ENCODE data around the gene CLIC4. TPM values are rescaled to one million over a fixed set of nuclear protein-coding genes. Genes with fewer than 3 reads are reported as not detected.
"Not testable (repeated sequence)": the region's sequence is repeated elsewhere in the genome, so short reads cannot be mapped to it uniquely, and the experiment has no call there.

CLIC4 gene
- total and polyA plus RNA-seq, 5 donors = 110 to 248 (median 229) TPM

- no peak for ATAC-seq
- Histone ChIP-seq H3K27me3 (ENCODE audit: control insufficient read depth, insufficient read depth) (no peaks in the 10 kb centered on the region), H3K4me1 (ENCODE audit: control insufficient read depth, insufficient read depth, low read length) (peaks cover 7% of the 10 kb centered on the region), H3K9me3 (ENCODE audit: control insufficient read depth, low read length) (no peaks in the 10 kb centered on the region), H3K4me3 (ENCODE audit: low read length) (no peak overlapping the region), H3K27ac (ENCODE audit: low read length) (no peak overlapping the region)
- WGBS = 81% methylated on average over 8 of the region's 8 CpGs
- DNase-seq = peak; percentile 40 to 70 (median 41)
- intact Hi-C loops (cut with DNase I) = no loop called here
These were observed 27.2 kb upstream of the CLIC4 start for GRCh38 chr1:24717887-24718650.

GRCh38 chr1:24720152-24720551 lies 25.1 kb upstream of the CLIC4 start:
- DNase-seq = peak; percentile 95 to 96 (median 95)
- Histone ChIP-seq H3K9me3 (ENCODE audit: control insufficient read depth, low read length) (no peaks in the 10 kb centered on the region), H3K4me3 (ENCODE audit: low read length) (no peak overlapping the region), H3K4me1 (ENCODE audit: control insufficient read depth, insufficient read depth, low read length) (peaks cover 8% of the 10 kb centered on the region), H3K27me3 (ENCODE audit: control insufficient read depth, insufficient read depth) (no peaks in the 10 kb centered on the region), H3K27ac (ENCODE audit: low read length) (peak overlapping the region; percentile 73)
- ATAC-seq = peak; percentile 95
- intact Hi-C loops (cut with DNase I) = no loop called here
- 36% methylated on average over 12 of the region's 12 CpGs for WGBS

GRCh38 chr1:24721533-24721932 lies 23.7 kb upstream of the CLIC4 start:
- no peak for ATAC-seq
- intact Hi-C loops (cut with DNase I) = no loop called here
- H3K27me3 ChIP-seq (ENCODE audit: control insufficient read depth, insufficient read depth) = no peaks in the 10 kb centered on the region
- no peaks in the 10 kb centered on the region for H3K9me3 ChIP-seq (ENCODE audit: control insufficient read depth, low read length)
- H3K4me3 ChIP-seq (ENCODE audit: low read length) = no peak overlapping the region
- no peak overlapping the region for H3K27ac ChIP-seq (ENCODE audit: low read length)
- peaks cover 10% of the 10 kb centered on the region for H3K4me1 ChIP-seq (ENCODE audit: control insufficient read depth, insufficient read depth, low read length)
- DNase-seq = peak in 2 of 3 donors; percentile 43 to 46
- WGBS = 93% methylated on average over 31 of the region's 31 CpGs

GRCh38 chr1:24722073-24723035 lies 22.9 kb upstream of the CLIC4 start:
- DNase-seq; H3K9me3 ChIP-seq (ENCODE audit: control insufficient read depth, low read length); intact Hi-C loops (cut with DNase I); ATAC-seq; H3K4me3 ChIP-seq (ENCODE audit: low read length); H3K27me3 ChIP-seq (ENCODE audit: control insufficient read depth, insufficient read depth); H3K27ac ChIP-seq (ENCODE audit: low read length): not testable (repeated sequence)
- H3K4me1 ChIP-seq (ENCODE audit: control insufficient read depth, insufficient read depth, low read length) = peaks cover 10% of the 10 kb centered on the region
- WGBS = 84% methylated on average over 21 of the region's 21 CpGs

GRCh38 chr1:24724345-24725208 lies 20.7 kb upstream of the CLIC4 start:
- intact Hi-C loops (cut with DNase I) = no loop called here
- Histone ChIP-seq H3K4me3 (ENCODE audit: low read length) (no peak overlapping the region), H3K4me1 (ENCODE audit: control insufficient read depth, insufficient read depth, low read length) (peaks cover 8% of the 10 kb centered on the region), H3K9me3 (ENCODE audit: control insufficient read depth, low read length) (no peaks in the 10 kb centered on the region), H3K27me3 (ENCODE audit: control insufficient read depth, insufficient read depth) (no peaks in the 10 kb centered on the region), H3K27ac (ENCODE audit: low read length) (peak overlapping the region; percentile 50)
- peak; percentile 53 to 70 (median 68) for DNase-seq
- WGBS = 63% methylated on average over 13 of the region's 13 CpGs
- ATAC-seq = peak; percentile 55 to 78

GRCh38 chr1:24725209-24725651 lies 20.0 kb upstream of the CLIC4 start:
- Histone ChIP-seq H3K4me3 (ENCODE audit: low read length) (no peak overlapping the region), H3K27ac (ENCODE audit: low read length) (peak overlapping the region; percentile 50), H3K4me1 (ENCODE audit: control insufficient read depth, insufficient read depth, low read length) (peaks cover 6% of the 10 kb centered on the region), H3K9me3 (ENCODE audit: control insufficient read depth, low read length) (no peaks in the 10 kb centered on the region), H3K27me3 (ENCODE audit: control insufficient read depth, insufficient read depth) (no peaks in the 10 kb centered on the region)
- ATAC-seq (peak; percentile 38 to 55), DNase-seq (peak; percentile 23 to 38 (median 36))
- whole genome bisulfite sequencing = 50% methylated on average over 5 of the region's 5 CpGs
- intact Hi-C loops (cut with DNase I) = no loop called here

- H3K4me1 ChIP-seq (ENCODE audit: control insufficient read depth, insufficient read depth, low read length) = peaks cover 6% of the 10 kb centered on the region
- no peak overlapping the region for H3K27ac ChIP-seq (ENCODE audit: low read length)
- intact Hi-C loops (cut with DNase I) = no loop called here
- H3K9me3 ChIP-seq (ENCODE audit: control insufficient read depth, low read length) = no peaks in the 10 kb centered on the region
- no peaks in the 10 kb centered on the region for H3K27me3 ChIP-seq (ENCODE audit: control insufficient read depth, insufficient read depth)
- 95% methylated on average over 4 of the region's 4 CpGs for WGBS
- no peak overlapping the region for H3K4me3 ChIP-seq (ENCODE audit: low read length)
- peak in 2 of 3 donors; percentile 5 to 18 for DNase-seq
- no peak for ATAC-seq
These were observed 18.5 kb upstream of the CLIC4 start for GRCh38 chr1:24726741-24727140.

GRCh38 chr1:24727501-24728216 lies 17.6 kb upstream of the CLIC4 start:
- peak; percentile 51 to 65 for ATAC-seq

GRCh38 chr1:24728982-24729381 lies 16.3 kb upstream of the CLIC4 start:
- 96% methylated on average over 10 of the region's 10 CpGs for WGBS
- Histone ChIP-seq H3K9me3 (ENCODE audit: control insufficient read depth, low read length) (no peaks in the 10 kb centered on the region), H3K4me3 (ENCODE audit: low read length) (no peak overlapping the region), H3K4me1 (ENCODE audit: control insufficient read depth, insufficient read depth, low read length) (peaks cover 6% of the 10 kb centered on the region), H3K27ac (ENCODE audit: low read length) (no peak overlapping the region), H3K27me3 (ENCODE audit: control insufficient read depth, insufficient read depth) (no peaks in the 10 kb centered on the region)
- ATAC-seq (no peak), DNase-seq (peak in 1 of 3 donors; percentile 21)
- intact Hi-C loops (cut with DNase I) = no loop called here

More at GRCh38 chr1:24727501-24728216, 17.6 kb upstream of the CLIC4 start:
- peak; percentile 77 to 82 (median 81) for DNase-seq
- WGBS = 56% methylated on average over 9 of the region's 9 CpGs
- H3K9me3 ChIP-seq (ENCODE audit: control insufficient read depth, low read length) = no peaks in the 10 kb centered on the region
- H3K4me3 ChIP-seq (ENCODE audit: low read length) = no peak overlapping the region
- no peaks in the 10 kb centered on the region for H3K27me3 ChIP-seq (ENCODE audit: control insufficient read depth, insufficient read depth)
- no peak overlapping the region for H3K27ac ChIP-seq (ENCODE audit: low read length)
- H3K4me1 ChIP-seq (ENCODE audit: control insufficient read depth, insufficient read depth, low read length) = peaks cover 6% of the 10 kb centered on the region
- intact Hi-C loops (cut with DNase I) = no loop called here

All from right cardiac atrium (tissue), 5 donors.